Trophoblast cell (in vitro differentiated cells and primary cell): Measurements from ENCODE around the gene EXOSC2.

Source experiments
- DNase-seq, 2 donors: peaks; one replicate each; pipeline ENCODE4 v3.0.0-alpha.2; 2016
- H2AFZ ChIP-seq: 2 replicates; pipeline ENCODE4 v1.6.1; 2013; ENCODE audit warnings: low read length, moderate library complexity, mild to moderate bottlenecking; ENCODE audit not compliant: insufficient read depth, poor library complexity
- H2AK5ac ChIP-seq: 2 replicates; pipeline ENCODE4 v1.6.1; 2013; ENCODE audit warnings: mild to moderate bottlenecking, low read length
- H2BK120ac ChIP-seq: 2 replicates; pipeline ENCODE4 v1.6.1; 2013; ENCODE audit warnings: low read length, mild to moderate bottlenecking, moderate library complexity; ENCODE audit not compliant: insufficient read depth, poor library complexity
- H2BK12ac ChIP-seq: 2 replicates; pipeline ENCODE4 v1.6.1; 2013; ENCODE audit warnings: mild to moderate bottlenecking, low read length, moderate library complexity
- H2BK5ac ChIP-seq: 2 replicates; pipeline ENCODE4 v1.6.1; 2013; ENCODE audit warnings: low read length, low read depth, moderate library complexity, mild to moderate bottlenecking; ENCODE audit not compliant: poor library complexity
- H3K14ac ChIP-seq: 2 replicates; pipeline ENCODE4 v1.6.1; 2013; ENCODE audit warnings: mild to moderate bottlenecking, low read length
- H3K18ac ChIP-seq: 2 replicates; pipeline ENCODE4 v1.6.1; 2013; ENCODE audit warnings: mild to moderate bottlenecking, low read length
- H3K23ac ChIP-seq: 2 replicates; pipeline ENCODE4 v1.6.1; 2013; ENCODE audit warnings: low read length
- H3K27ac ChIP-seq: 2 replicates; pipeline ENCODE4 v1.5.1; 2013; ENCODE audit warnings: low read depth, mild to moderate bottlenecking, inconsistent platforms, low read length, moderate library complexity
- H3K27me3 ChIP-seq: 2 replicates; pipeline ENCODE4 v1.6.1; 2013; ENCODE audit warnings: inconsistent platforms, mild to moderate bottlenecking, low read length, moderate library complexity; ENCODE audit not compliant: insufficient read depth
- H3K36me3 ChIP-seq, 2 experiments: 1 replicate in 1 of 2; 2 replicates in 1 of 2; pipeline ENCODE4 v1.6.1; 2013; ENCODE audit warnings: low read length in 2 of 2, mild to moderate bottlenecking in 2 of 2, moderate library complexity in 1 of 2; ENCODE audit not compliant: insufficient read depth in 2 of 2, control insufficient read depth in 1 of 2
- H3K4ac ChIP-seq: 2 replicates; pipeline ENCODE4 v1.6.1; 2013; ENCODE audit warnings: low read depth, mild to moderate bottlenecking, low read length, moderate library complexity
- H3K4me1 ChIP-seq, 2 experiments: 1 replicate in 1 of 2; 2 replicates in 1 of 2; pipeline ENCODE4 v1.6.1; 2013; ENCODE audit warnings: low read length in 2 of 2, mild to moderate bottlenecking in 2 of 2, moderate library complexity in 1 of 2; ENCODE audit not compliant: insufficient read depth in 2 of 2, control insufficient read depth in 1 of 2
- H3K4me2 ChIP-seq: 2 replicates; pipeline ENCODE4 v1.6.1; 2013; ENCODE audit warnings: inconsistent platforms, mild to moderate bottlenecking, low read length, moderate library complexity
- H3K4me3 ChIP-seq: 2 replicates; pipeline ENCODE4 v1.5.1; 2013; ENCODE audit warnings: mild to moderate bottlenecking, low read depth, low read length, inconsistent platforms
- H3K79me1 ChIP-seq: one replicate; pipeline ENCODE4 v1.6.1; 2013; ENCODE audit warnings: low read length
- H3K79me2 ChIP-seq: 2 replicates; pipeline ENCODE4 v1.6.1; 2013; ENCODE audit warnings: low read length, mild to moderate bottlenecking; ENCODE audit not compliant: control insufficient read depth, insufficient read depth, poor library complexity
- H3K9ac ChIP-seq: 2 replicates; pipeline ENCODE4 v1.6.1; 2013; ENCODE audit warnings: mild to moderate bottlenecking, low read length
- H3K9me3 ChIP-seq: 2 replicates; pipeline ENCODE4 v1.6.1; 2013; ENCODE audit warnings: low read depth, mild to moderate bottlenecking, control low read depth, inconsistent platforms, low read length; ENCODE audit not compliant: insufficient read depth
- H4K12ac ChIP-seq: 2 replicates; pipeline ENCODE4 v1.6.1; 2013; ENCODE audit warnings: low read depth, mild to moderate bottlenecking, low read length, moderate library complexity
- H4K8ac ChIP-seq: 2 replicates; pipeline ENCODE4 v1.6.1; 2013; ENCODE audit warnings: low read depth, mild to moderate bottlenecking, low read length, moderate library complexity
- H4K91ac ChIP-seq: one replicate; pipeline ENCODE4 v1.6.1; 2013; ENCODE audit warnings: low read depth, mild to moderate bottlenecking, low read length, moderate library complexity
- WGBS: extraction: QIAGEN DNeasy Blood & Tissue Kit; methylation state at CpG from one replicate; pipeline ENCODE4 v1.1.7; 2013; ENCODE audit warnings: missing lambda C conversion rate; ENCODE audit not compliant: insufficient read length, insufficient coverage; ENCODE audit errors: extremely low coverage; 5-methylcytosine and 5-hydroxymethylcytosine counted together

Gene EXOSC2

GRCh38 chr9:130675396-130675795, 18.2 kb upstream of the EXOSC2 start:
- no peak overlapping the region for H4K91ac ChIP-seq
- DNase-seq, result no peak
- H3K9me3 ChIP-seq, result peaks cover 2% of the 10 kb centered on the region
- H3K27me3 ChIP-seq, result peaks cover 9% of the 10 kb centered on the region
- H2AFZ ChIP-seq, result no peak overlapping the region
- H3K27ac ChIP-seq, result no peak overlapping the region
- no peak overlapping the region for H3K4me2 ChIP-seq
- no peak overlapping the region for H3K23ac ChIP-seq
- H2BK12ac ChIP-seq, result no peak overlapping the region
- no peak overlapping the region for H3K4me3 ChIP-seq
- no peaks in the 10 kb centered on the region for H3K4me1 ChIP-seq
- H3K79me1 ChIP-seq, result no peaks in the 10 kb centered on the region
- no peak overlapping the region for H4K8ac ChIP-seq
- H3K79me2 ChIP-seq, result no peaks in the 10 kb centered on the region
- no peak overlapping the region for H3K14ac ChIP-seq
- H2AK5ac ChIP-seq, result no peak overlapping the region
- no peak overlapping the region for H3K9ac ChIP-seq
- no peaks in the 10 kb centered on the region for H3K36me3 ChIP-seq
- no CpG with 5 or more reads among the region's 13 CpGs for WGBS
- H4K12ac ChIP-seq, result no peak overlapping the region
- H2BK5ac ChIP-seq, result no peak overlapping the region
- no peak overlapping the region for H2BK120ac ChIP-seq
- no peak overlapping the region for H3K18ac ChIP-seq
- no peak overlapping the region for H3K4ac ChIP-seq

GRCh38 chr9:130677252-130677651, 16.3 kb upstream of the EXOSC2 start:
- H3K27ac ChIP-seq, result no peak overlapping the region
- H3K79me1 ChIP-seq, result no peaks in the 10 kb centered on the region
- H3K4ac ChIP-seq, result no peak overlapping the region
- no peak overlapping the region for H2BK12ac ChIP-seq
- no peak overlapping the region for H2BK120ac ChIP-seq
- H4K91ac ChIP-seq, result no peak overlapping the region
- H3K36me3 ChIP-seq, result no peaks in the 10 kb centered on the region
- H3K23ac ChIP-seq, result no peak overlapping the region
- no peak overlapping the region for H3K18ac ChIP-seq
- H3K9me3 ChIP-seq, result peaks cover 2% of the 10 kb centered on the region
- no peak overlapping the region for H2AK5ac ChIP-seq
- peaks cover 9 to 11% of the 10 kb centered on the region in 2 experiments for H3K4me1 ChIP-seq
- H4K8ac ChIP-seq, result no peak overlapping the region
- no peak overlapping the region for H2BK5ac ChIP-seq
- peaks cover 21% of the 10 kb centered on the region for H3K27me3 ChIP-seq
- H3K14ac ChIP-seq, result no peak overlapping the region
- H3K4me3 ChIP-seq, result no peak overlapping the region
- H3K9ac ChIP-seq, result no peak overlapping the region
- no CpG with 5 or more reads among the region's 7 CpGs for WGBS
- no peaks in the 10 kb centered on the region for H3K79me2 ChIP-seq
- no peak overlapping the region for H4K12ac ChIP-seq
- H3K4me2 ChIP-seq, result no peak overlapping the region
- DNase-seq, result no peak
- no peak overlapping the region for H2AFZ ChIP-seq

GRCh38 chr9:130680836-130681768, 12.5 kb upstream of the EXOSC2 start:
- DNase-seq, result peak; percentile 88 to 94

GRCh38 chr9:130681769-130682420, 11.7 kb upstream of the EXOSC2 start:
- Histone ChIP-seq H4K91ac (no peak overlapping the region), H3K4me1 (peaks cover 12 to 13% of the 10 kb centered on the region in 2 experiments), H3K23ac (no peak overlapping the region), H3K4me3 (peak overlapping the region; percentile 61), H3K79me1 (no peaks in the 10 kb centered on the region), H4K12ac (peak overlapping the region; percentile 16), H2AK5ac (no peak overlapping the region), H2AFZ (peak overlapping the region; percentile 61), H3K14ac (no peak overlapping the region), H3K4ac (no peak overlapping the region), H3K4me2 (peak overlapping the region; percentile 100), H3K36me3 (no peaks in the 10 kb centered on the region), H2BK12ac (no peak overlapping the region), H3K9me3 (peaks cover 3% of the 10 kb centered on the region), H3K18ac (no peak overlapping the region), H3K9ac (no peak overlapping the region), H4K8ac (peak overlapping the region; percentile 22), H3K27me3 (peaks cover 22% of the 10 kb centered on the region), H2BK120ac (no peak overlapping the region), H3K79me2 (no peaks in the 10 kb centered on the region), H3K27ac (no peak overlapping the region), H2BK5ac (no peak overlapping the region)
- WGBS, result no CpG with 5 or more reads among the region's 45 CpGs
- no peak for DNase-seq

More at GRCh38 chr9:130680836-130681768, 12.5 kb upstream of the EXOSC2 start:
- Histone ChIP-seq H2BK12ac (no peak overlapping the region), H3K9ac (no peak overlapping the region), H3K4me1 (peaks cover 12 to 13% of the 10 kb centered on the region in 2 experiments), H4K91ac (no peak overlapping the region), H3K27ac (no peak overlapping the region), H2AFZ (peak overlapping the region; percentile 50), H4K8ac (no peak overlapping the region), H2BK5ac (no peak overlapping the region), H3K27me3 (peaks cover 22% of the 10 kb centered on the region), H3K23ac (no peak overlapping the region), H4K12ac (no peak overlapping the region), H3K4ac (no peak overlapping the region), H3K4me2 (peak overlapping the region; percentile 100), H3K79me1 (no peaks in the 10 kb centered on the region), H3K36me3 (no peaks in the 10 kb centered on the region), H3K14ac (no peak overlapping the region), H3K9me3 (peaks cover 3% of the 10 kb centered on the region), H2BK120ac (no peak overlapping the region), H3K4me3 (peak overlapping the region; percentile 77), H2AK5ac (no peak overlapping the region), H3K18ac (no peak overlapping the region), H3K79me2 (no peaks in the 10 kb centered on the region)
- no CpG with 5 or more reads among the region's 116 CpGs for WGBS
